Progenitor cell of endocrine pancreas (in vitro differentiated cells): ENCODE results near the gene KLF7. TPM values are rescaled to one million over a fixed set of nuclear protein-coding genes. Genes with fewer than 3 reads are reported as not detected.

ENCODE experiments used
- DNase-seq: peaks from one replicate; pipeline ENCODE4 v3.0.0; 2021; ENCODE audit warnings: low spot score; ENCODE audit not compliant: unreplicated experiment
- H3K27ac Mint-ChIP-seq: 2 replicates; pipeline ENCODE4 v1.8.0; 2021; ENCODE audit warnings: mild to moderate bottlenecking, moderate library complexity, mixed read lengths
- H3K27me3 Mint-ChIP-seq: 2 replicates; pipeline ENCODE4 v1.8.0; 2021; ENCODE audit warnings: mixed read lengths
- H3K36me3 Mint-ChIP-seq: 2 replicates; pipeline ENCODE4 v1.8.0; 2022; ENCODE audit warnings: mixed read lengths; ENCODE audit not compliant: insufficient read depth
- H3K4me1 Mint-ChIP-seq: 2 replicates; pipeline ENCODE4 v1.8.0; 2021; ENCODE audit warnings: low read depth, mixed read lengths
- H3K4me3 Mint-ChIP-seq: 2 replicates; pipeline ENCODE4 v1.8.0; 2021; ENCODE audit warnings: low read depth, mild to moderate bottlenecking, moderate library complexity, mixed read lengths
- H3K9me3 Mint-ChIP-seq: 2 replicates; pipeline ENCODE4 v1.8.0; 2021; ENCODE audit warnings: low read depth, mixed read lengths
- CTCF ChIP-seq: fragments of 200-600 bp; sonication (generic); IDR thresholded peaks from one replicate; pipeline ENCODE4 v1.5.0; 2021; ENCODE audit warnings: antibody characterized with exemption, mild to moderate bottlenecking; ENCODE audit not compliant: unreplicated experiment
- total RNA-seq: library from RNA; stranded (reverse); gene quantifications from 2 replicates; pipeline ENCODE4 v1.2.1, GENCODE V29; 2021

KLF7 gene
- total RNA-seq, 1 donor from 2014 or later, result 26.6 TPM

- H3K27me3 Mint-ChIP-seq, result peaks cover 5% of the 10 kb centered on the region
- no peak overlapping the region for H3K4me3 Mint-ChIP-seq
- no peak for DNase-seq
- no peaks in the 10 kb centered on the region for H3K36me3 Mint-ChIP-seq
- H3K4me1 Mint-ChIP-seq, result no peaks in the 10 kb centered on the region
- H3K27ac Mint-ChIP-seq, result no peak overlapping the region
- no peak for TF ChIP-seq CTCF
- no peaks in the 10 kb centered on the region for H3K9me3 Mint-ChIP-seq
These were observed 114.3 kb downstream of the KLF7 start for GRCh38 chr2:207051385-207051965.

- Mint-ChIP-seq H3K4me3 (no peak overlapping the region), H3K36me3 (no peaks in the 10 kb centered on the region), H3K4me1 (peaks cover 5% of the 10 kb centered on the region), H3K9me3 (no peaks in the 10 kb centered on the region), H3K27ac (no peak overlapping the region), H3K27me3 (peaks cover 6% of the 10 kb centered on the region)
- TF ChIP-seq CTCF, result no peak
- no peak for DNase-seq
These were observed 116.6 kb downstream of the KLF7 start for GRCh38 chr2:207049122-207049521.

GRCh38 chr2:207048416-207048815, 117.3 kb downstream of the KLF7 start:
- no peak for DNase-seq
- H3K27ac Mint-ChIP-seq, result no peak overlapping the region
- no peak for TF ChIP-seq CTCF
- no peaks in the 10 kb centered on the region for H3K9me3 Mint-ChIP-seq
- H3K27me3 Mint-ChIP-seq, result peaks cover 6% of the 10 kb centered on the region
- peaks cover 8% of the 10 kb centered on the region for H3K4me1 Mint-ChIP-seq
- no peak overlapping the region for H3K4me3 Mint-ChIP-seq
- H3K36me3 Mint-ChIP-seq, result no peaks in the 10 kb centered on the region

- H3K4me1 Mint-ChIP-seq, result peaks cover 8% of the 10 kb centered on the region
- no peak overlapping the region for H3K27ac Mint-ChIP-seq
These were observed 119.0 kb downstream of the KLF7 start for GRCh38 chr2:207046724-207047123.

GRCh38 chr2:207045531-207045930, 120.2 kb downstream of the KLF7 start:
- DNase-seq, result no peak
- peaks cover 9% of the 10 kb centered on the region for H3K27me3 Mint-ChIP-seq
- H3K4me1 Mint-ChIP-seq, result peaks cover 10% of the 10 kb centered on the region
- no peaks in the 10 kb centered on the region for H3K9me3 Mint-ChIP-seq
- no peak for TF ChIP-seq CTCF
- H3K27ac Mint-ChIP-seq, result no peak overlapping the region
- H3K36me3 Mint-ChIP-seq, result no peaks in the 10 kb centered on the region
- H3K4me3 Mint-ChIP-seq, result no peak overlapping the region

More at GRCh38 chr2:207046724-207047123, 119.0 kb downstream of the KLF7 start:
- Mint-ChIP-seq H3K36me3 (no peaks in the 10 kb centered on the region), H3K4me3 (no peak overlapping the region), H3K27me3 (peaks cover 6% of the 10 kb centered on the region), H3K9me3 (no peaks in the 10 kb centered on the region)
- no peak for DNase-seq
- TF ChIP-seq CTCF, result no peak
